HL-60 (cell line): ENCODE measurements around the gene SARNP.

Experiments used
- DNase-seq, 2 experiments: peaks; one replicate each; pipeline ENCODE4 v3.0.0-alpha.2; 2010 to 2020; ENCODE audit warnings: low read depth in 1 of 2, low spot score in 1 of 2
- H3K27ac ChIP-seq: fragments of 250-450 bp; sonication (Bioruptor Pico); replicated peaks from 2 replicates; pipeline ENCODE4 v1.5.1; 2020; ENCODE audit warnings: mild to moderate bottlenecking, moderate library complexity
- H3K27me3 ChIP-seq: fragments of 250-450 bp; sonication (Bioruptor Pico); 2 replicates; pipeline ENCODE4 v1.5.1; 2021; ENCODE audit warnings: mild to moderate bottlenecking, moderate library complexity; ENCODE audit not compliant: insufficient read depth, poor library complexity, severe bottlenecking
- H3K4me3 ChIP-seq: replicated peaks from 2 replicates; pipeline ENCODE4 v1.5.1; 2011; ENCODE audit warnings: mild to moderate bottlenecking, control low read depth, low read length; ENCODE audit not compliant: insufficient read depth
- CTCF ChIP-seq: IDR thresholded peaks from one replicate; pipeline ENCODE4 v1.5.1; 2011; ENCODE audit warnings: low read length, control low read depth, inconsistent platforms; ENCODE audit not compliant: insufficient read depth
- GABPA ChIP-seq: IDR thresholded peaks from 2 replicates; pipeline ENCODE4 v1.6.1; 2012; ENCODE audit warnings: low read depth
- POLR2AphosphoS5 ChIP-seq: IDR thresholded peaks from 2 replicates; pipeline ENCODE4 v1.6.1; 2012; ENCODE audit warnings: low read depth
- SPI1 ChIP-seq: IDR thresholded peaks from 2 replicates; pipeline ENCODE4 v1.6.1; 2012; ENCODE audit warnings: low read depth, mild to moderate bottlenecking, borderline replicate concordance
- TF ChIP-seq, protein P1 (sequence below): IDR thresholded peaks from 2 replicates; pipeline ENCODE4 v1.6.1; 2012; ENCODE audit warnings: low read depth; ENCODE audit not compliant: insufficient replicate concordance

SARNP gene

DNA sequence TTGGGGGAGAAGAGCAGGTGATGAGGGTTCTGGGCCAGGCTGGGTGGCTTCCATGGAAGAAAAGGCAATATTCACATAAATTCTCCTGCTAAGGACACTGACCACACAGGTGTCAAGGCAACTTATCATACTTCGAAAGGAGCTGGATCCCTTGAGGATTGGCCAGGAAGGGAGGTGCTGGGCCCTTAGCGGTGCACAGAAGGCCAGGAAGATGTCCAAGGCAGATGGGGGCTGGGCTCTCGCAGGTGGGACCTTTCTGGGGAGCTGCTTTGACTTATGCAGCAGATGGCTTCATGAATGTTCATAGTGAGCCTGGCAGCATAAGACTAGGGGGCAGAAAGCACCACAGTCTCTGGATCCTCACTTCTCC is 92.6 kb downstream of the SARNP start:
- no peak overlapping the region for H3K27ac ChIP-seq
- DNase-seq: no peak
- TF ChIP-seq GABPA (no peak), POLR2AphosphoS5 (no peak), CTCF (no peak), SPI1 (no peak)
- TF ChIP-seq, protein P1, sequence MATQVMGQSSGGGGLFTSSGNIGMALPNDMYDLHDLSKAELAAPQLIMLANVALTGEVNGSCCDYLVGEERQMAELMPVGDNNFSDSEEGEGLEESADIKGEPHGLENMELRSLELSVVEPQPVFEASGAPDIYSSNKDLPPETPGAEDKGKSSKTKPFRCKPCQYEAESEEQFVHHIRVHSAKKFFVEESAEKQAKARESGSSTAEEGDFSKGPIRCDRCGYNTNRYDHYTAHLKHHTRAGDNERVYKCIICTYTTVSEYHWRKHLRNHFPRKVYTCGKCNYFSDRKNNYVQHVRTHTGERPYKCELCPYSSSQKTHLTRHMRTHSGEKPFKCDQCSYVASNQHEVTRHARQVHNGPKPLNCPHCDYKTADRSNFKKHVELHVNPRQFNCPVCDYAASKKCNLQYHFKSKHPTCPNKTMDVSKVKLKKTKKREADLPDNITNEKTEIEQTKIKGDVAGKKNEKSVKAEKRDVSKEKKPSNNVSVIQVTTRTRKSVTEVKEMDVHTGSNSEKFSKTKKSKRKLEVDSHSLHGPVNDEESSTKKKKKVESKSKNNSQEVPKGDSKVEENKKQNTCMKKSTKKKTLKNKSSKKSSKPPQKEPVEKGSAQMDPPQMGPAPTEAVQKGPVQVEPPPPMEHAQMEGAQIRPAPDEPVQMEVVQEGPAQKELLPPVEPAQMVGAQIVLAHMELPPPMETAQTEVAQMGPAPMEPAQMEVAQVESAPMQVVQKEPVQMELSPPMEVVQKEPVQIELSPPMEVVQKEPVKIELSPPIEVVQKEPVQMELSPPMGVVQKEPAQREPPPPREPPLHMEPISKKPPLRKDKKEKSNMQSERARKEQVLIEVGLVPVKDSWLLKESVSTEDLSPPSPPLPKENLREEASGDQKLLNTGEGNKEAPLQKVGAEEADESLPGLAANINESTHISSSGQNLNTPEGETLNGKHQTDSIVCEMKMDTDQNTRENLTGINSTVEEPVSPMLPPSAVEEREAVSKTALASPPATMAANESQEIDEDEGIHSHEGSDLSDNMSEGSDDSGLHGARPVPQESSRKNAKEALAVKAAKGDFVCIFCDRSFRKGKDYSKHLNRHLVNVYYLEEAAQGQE: no peak
- H3K27me3 ChIP-seq: no peaks in the 10 kb centered on the region
- no peak overlapping the region for H3K4me3 ChIP-seq

GRCh38 chr12:55724226-55724939 is 93.1 kb downstream of the SARNP start:
- Histone ChIP-seq H3K4me3 (no peak overlapping the region), H3K27me3 (no peaks in the 10 kb centered on the region), H3K27ac (no peak overlapping the region)
- peak in 1 of 2 experiments; percentile 80 for DNase-seq
- peak; percentile 39; the same call in 1 of the 2 replicates for TF ChIP-seq SPI1
- no peak; the same call in 1 of the 2 replicates for TF ChIP-seq POLR2AphosphoS5
- peak; percentile 74 for TF ChIP-seq CTCF
- TF ChIP-seq, protein P1: no peak
- no peak for TF ChIP-seq GABPA

DNA sequence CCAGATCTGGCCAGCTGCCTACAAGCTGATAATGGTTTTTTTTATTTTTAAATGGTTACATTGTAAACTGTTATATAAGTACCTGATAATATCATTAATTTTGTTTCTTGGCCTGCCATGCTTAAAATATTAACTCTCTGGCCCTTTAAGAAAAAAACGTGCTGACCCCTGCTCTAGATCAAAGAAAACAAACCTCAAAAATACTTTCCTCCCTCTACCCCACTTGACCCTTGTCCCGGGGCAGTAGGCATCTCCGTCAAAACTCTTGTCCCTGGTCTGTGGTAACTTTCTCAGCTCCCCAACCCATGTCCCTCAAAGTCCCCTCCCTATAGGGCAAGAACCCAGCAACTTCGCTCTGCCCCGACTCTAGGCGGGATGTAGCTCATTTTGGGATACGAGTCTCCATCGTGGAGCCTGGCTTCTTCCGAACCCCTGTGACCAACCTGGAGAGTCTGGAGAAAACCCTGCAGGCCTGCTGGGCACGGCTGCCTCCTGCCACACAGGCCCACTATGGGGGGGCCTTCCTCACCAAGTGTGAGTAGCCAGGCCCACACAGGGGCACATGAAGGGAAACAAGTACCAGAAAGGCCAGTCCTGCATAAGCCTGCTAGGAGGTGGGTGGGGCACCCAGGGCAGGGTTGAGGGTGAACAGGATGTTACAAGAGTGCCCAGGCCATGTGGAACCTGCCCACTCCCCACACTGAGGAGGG is 93.9 kb downstream of the SARNP start:
- Histone ChIP-seq H3K27me3 (no peaks in the 10 kb centered on the region), H3K27ac (no peak overlapping the region), H3K4me3 (no peak overlapping the region)
- no peak for TF ChIP-seq POLR2AphosphoS5
- no peak for DNase-seq

DNA sequence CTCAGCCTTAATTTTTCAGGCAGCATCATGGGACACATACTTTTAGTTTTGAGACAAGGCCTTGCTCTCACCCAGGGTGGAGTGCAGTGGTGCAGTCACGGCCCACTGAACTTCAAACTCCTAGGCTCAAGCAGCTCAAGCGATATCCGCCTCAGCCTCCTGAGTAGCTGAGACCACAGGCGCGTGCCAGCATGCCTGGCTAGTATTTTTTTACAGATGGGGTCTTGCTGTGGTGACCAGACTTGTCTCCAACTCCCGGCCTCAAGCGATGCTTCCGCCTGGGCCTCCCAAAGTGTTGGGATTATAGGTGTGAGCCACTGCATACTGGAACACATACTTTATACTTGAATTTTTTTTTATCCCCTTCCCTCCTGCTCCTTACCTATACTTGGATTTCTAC is 94.6 kb downstream of the SARNP start:
- no peak for TF ChIP-seq CTCF
- TF ChIP-seq GABPA: no peak
- H3K27me3 ChIP-seq: no peaks in the 10 kb centered on the region
- no peak overlapping the region for H3K27ac ChIP-seq
- no peak overlapping the region for H3K4me3 ChIP-seq
- no peak for DNase-seq
